Spleen (tissue), 11 donors: ENCODE data around the gene HMCN2. TPM values are rescaled to one million over a fixed set of nuclear protein-coding genes. Genes with fewer than 3 reads are reported as not detected.

Experiments
- DNase-seq: peaks from one replicate; pipeline ENCODE4 v3.0.0-alpha.2; 2020
- H3K27ac ChIP-seq, 8 donors: fragments of 200-600 bp; sonication (generic) in 7 of 8; 1 replicate in 4 of 8; 2 replicates in 4 of 8; pipeline versions ENCODE4 v1.5.0 to v1.8.0; 2016 to 2021; ENCODE audit warnings: inconsistent platforms in 4 of 8, mild to moderate bottlenecking in 4 of 8, moderate library complexity in 1 of 8
- H3K27me3 ChIP-seq, 7 donors: fragments of 200-600 bp; sonication (generic) in 6 of 7; replicated peaks in 1 of 7; 1 replicate in 4 of 7; 2 replicates in 3 of 7; pipeline versions ENCODE4 v1.5.0 to v1.8.0; 2016 to 2021; ENCODE audit warnings: inconsistent platforms in 3 of 7, mild to moderate bottlenecking in 1 of 7
- H3K36me3 ChIP-seq, 6 donors: fragments of 200-600 bp; sonication (generic) in 5 of 6; 1 replicate in 4 of 6; 2 replicates in 2 of 6; pipeline versions ENCODE4 v1.5.0 to v1.8.0; 2016 to 2021; ENCODE audit warnings: inconsistent platforms in 2 of 6
- H3K4me1 ChIP-seq, 6 donors: fragments of 200-600 bp; sonication (generic) in 5 of 6; 1 replicate in 3 of 6; 2 replicates in 3 of 6; pipeline versions ENCODE4 v1.5.0 to v1.8.0; 2016 to 2021; ENCODE audit warnings: inconsistent platforms in 3 of 6
- H3K4me3 ChIP-seq, 8 donors: fragments of 200-600 bp; sonication (generic) in 7 of 8; 1 replicate in 4 of 8; 2 replicates in 4 of 8; pipeline versions ENCODE4 v1.5.0 to v1.8.0; 2016 to 2021; ENCODE audit warnings: inconsistent platforms in 4 of 8, mild to moderate bottlenecking in 4 of 8, moderate library complexity in 2 of 8
- H3K9me3 ChIP-seq, 8 donors: fragments of 200-600 bp; sonication (generic) in 7 of 8; 1 replicate in 4 of 8; 2 replicates in 4 of 8; pipeline versions ENCODE4 v1.5.0 to v1.8.0; 2016 to 2021; ENCODE audit warnings: inconsistent platforms in 4 of 8
- POLR2A ChIP-seq, 3 donors: fragments of 450-650 bp; IDR thresholded peaks; one replicate each; pipeline ENCODE4 v1.5.1; 2017; ENCODE audit warnings: antibody characterized with exemption in 3 of 3, mild to moderate bottlenecking in 1 of 3
- POLR2AphosphoS5 ChIP-seq, 3 donors: sonication (generic); formaldehyde crosslinking; IDR thresholded peaks; one replicate each; pipeline ENCODE4 v1.5.1; 2017; ENCODE audit warnings: antibody characterized with exemption in 3 of 3
- WGBS, 5 donors: extraction: QIAGEN DNeasy Blood & Tissue Kit in 3 of 5; methylation state at CpG; one replicate each; pipeline versions ENCODE4 v1.1.5 to v1.1.7; 2013 to 2018; 5-methylcytosine and 5-hydroxymethylcytosine counted together
- intact Hi-C: fragments of 100-400 bp; cut with DNase I; formaldehyde crosslinking; loops from one replicate; pipeline ENCODE4 v1.15.0; 2023; ENCODE audit warnings: low total_unique reads
- polyA plus RNA-seq, 3 donors: library from polyadenylated mRNA; stranded (reverse); fragments of 200-250 nt; gene quantifications; one replicate each; pipeline ENCODE4 v1.2.1, GENCODE V29; 2013
- total RNA-seq, 7 donors: library from RNA; depleted of rRNA in 3 of 7; stranded (reverse); fragments of >200 nt in 3 of 7; fragmentation: NEBNext Ultra II Directional in 4 of 7; extraction: Animal tissue kit (Norgen Biotek cat#: 25700) in 4 of 7; gene quantifications; one replicate each; pipeline versions ENCODE4 v1.1.0 to v1.2.1, GENCODE V29; 2016 to 2021
- TF ChIP-seq, protein P1 (sequence below), 11 experiments: fragments of 200-600 bp in 7 of 11; fragments of 450-650 bp in 4 of 11; sonication (generic) in 4 of 11; IDR thresholded peaks in 8 of 11; conservative IDR thresholded peaks in 3 of 11; 1 replicate in 7 of 11; 2 replicates in 4 of 11; pipeline versions ENCODE4 v1.4.0 to v1.8.0; 2016 to 2021; ENCODE audit warnings: antibody characterized with exemption in 11 of 11, inconsistent platforms in 4 of 11, mild to moderate bottlenecking in 1 of 11
- donor health status: healthy with polysubstance abuse.
- donor health status: DM: no; HTN: no; CAD: no; lungs with moderate emphysema.
- donor health status: DM: no; HTN: no; CAD: no.
- donor health status: Bipolar disorder and iron deficiency.
- donor health status: healthy.
- donor health status: DM: no; HTN: no; CAD: no.
- donor health status: DM: yes; HTN: yes; CAD: no.

The HMCN2 gene
- total and polyA plus RNA-seq, 10 donors = 0.09 to 1.9 (median 0.73) TPM

DNA sequence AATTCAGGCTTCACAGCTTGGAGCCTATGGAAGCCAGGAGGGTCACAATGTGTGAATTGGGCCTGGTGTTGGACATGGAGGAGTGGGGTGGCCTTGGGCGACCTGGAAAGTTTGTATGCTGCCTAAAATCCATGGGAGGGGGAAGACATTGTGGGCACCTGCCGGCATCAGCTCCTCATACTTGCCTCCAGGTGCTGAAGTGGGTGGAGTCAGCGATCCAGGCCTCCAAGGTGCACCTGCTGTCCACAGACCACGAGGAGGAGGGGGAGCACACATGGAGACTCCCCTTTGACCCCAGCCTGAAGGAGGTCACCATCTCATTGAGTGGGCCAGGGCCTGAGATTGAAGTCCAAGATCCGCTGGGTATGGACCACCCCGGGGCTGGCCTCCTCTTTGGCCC lies 29.1 kb downstream of the HMCN2 start:
- TF ChIP-seq, protein P1, sequence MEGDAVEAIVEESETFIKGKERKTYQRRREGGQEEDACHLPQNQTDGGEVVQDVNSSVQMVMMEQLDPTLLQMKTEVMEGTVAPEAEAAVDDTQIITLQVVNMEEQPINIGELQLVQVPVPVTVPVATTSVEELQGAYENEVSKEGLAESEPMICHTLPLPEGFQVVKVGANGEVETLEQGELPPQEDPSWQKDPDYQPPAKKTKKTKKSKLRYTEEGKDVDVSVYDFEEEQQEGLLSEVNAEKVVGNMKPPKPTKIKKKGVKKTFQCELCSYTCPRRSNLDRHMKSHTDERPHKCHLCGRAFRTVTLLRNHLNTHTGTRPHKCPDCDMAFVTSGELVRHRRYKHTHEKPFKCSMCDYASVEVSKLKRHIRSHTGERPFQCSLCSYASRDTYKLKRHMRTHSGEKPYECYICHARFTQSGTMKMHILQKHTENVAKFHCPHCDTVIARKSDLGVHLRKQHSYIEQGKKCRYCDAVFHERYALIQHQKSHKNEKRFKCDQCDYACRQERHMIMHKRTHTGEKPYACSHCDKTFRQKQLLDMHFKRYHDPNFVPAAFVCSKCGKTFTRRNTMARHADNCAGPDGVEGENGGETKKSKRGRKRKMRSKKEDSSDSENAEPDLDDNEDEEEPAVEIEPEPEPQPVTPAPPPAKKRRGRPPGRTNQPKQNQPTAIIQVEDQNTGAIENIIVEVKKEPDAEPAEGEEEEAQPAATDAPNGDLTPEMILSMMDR (IDR thresholded peaks at IDR 0.05 in 8 of 11, conservative IDR thresholded peaks at IDR 0.05 in 3 of 11) = no peak
- no peak for TF ChIP-seq POLR2AphosphoS5 (IDR thresholded peaks at IDR 0.05)

DNA sequence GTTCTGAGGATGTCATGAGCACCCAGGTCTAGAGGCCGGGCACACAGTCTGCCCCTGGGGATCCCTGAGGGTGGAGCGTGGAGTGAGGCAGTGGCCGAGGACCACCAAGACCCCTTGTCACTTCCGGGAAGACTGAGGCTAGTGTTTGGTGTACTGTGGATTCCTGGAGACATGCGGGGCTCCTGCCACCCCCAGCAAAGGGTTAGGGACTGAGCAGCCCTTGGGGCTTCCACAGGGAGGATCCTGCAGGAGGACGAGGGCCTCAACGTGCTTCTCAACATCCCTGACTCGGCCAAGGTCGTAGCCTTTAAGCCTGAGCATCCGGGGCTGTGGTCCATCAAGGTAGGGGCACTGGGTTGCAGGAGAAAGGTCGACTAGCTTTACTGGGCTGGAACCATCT lies 29.9 kb downstream of the HMCN2 start:
- H3K27me3 ChIP-seq = peaks cover 0 to 70% (median 0%) of the 10 kb centered on the region in 7 donors
- DNase-seq = no peak
- no peaks in the 10 kb centered on the region for H3K36me3 ChIP-seq
- no peak for TF ChIP-seq POLR2A (IDR thresholded peaks at IDR 0.05)
- TF ChIP-seq, protein P1 (IDR thresholded peaks at IDR 0.05 in 8 of 11, conservative IDR thresholded peaks at IDR 0.05 in 3 of 11) = no peak
- intact Hi-C loops = no loop called here
- H3K27ac ChIP-seq = no peak overlapping the region
- H3K4me1 ChIP-seq = no peaks in the 10 kb centered on the region
- WGBS, 5 donors = 52 to 76% (median 70%) methylated on average over 7 to 11 of the region's 11 CpGs
- no peaks in the 10 kb centered on the region for H3K9me3 ChIP-seq
- H3K4me3 ChIP-seq = no peak overlapping the region

More for the DNA sequence above, 29.1 kb downstream of the HMCN2 start:
- intact Hi-C loops = no loop called here
- peaks cover 0 to 75% (median 0%) of the 10 kb centered on the region in 7 donors for H3K27me3 ChIP-seq
- peaks cover 0 to 5% (median 0%) of the 10 kb centered on the region in 6 donors for H3K4me1 ChIP-seq
- WGBS, 5 donors = 65 to 87% (median 79%) methylated on average over 6 of the region's 6 CpGs
- H3K4me3 ChIP-seq = no peak overlapping the region
- H3K27ac ChIP-seq = no peak overlapping the region
- H3K9me3 ChIP-seq = no peaks in the 10 kb centered on the region
- DNase-seq = no peak
- no peaks in the 10 kb centered on the region for H3K36me3 ChIP-seq

DNA sequence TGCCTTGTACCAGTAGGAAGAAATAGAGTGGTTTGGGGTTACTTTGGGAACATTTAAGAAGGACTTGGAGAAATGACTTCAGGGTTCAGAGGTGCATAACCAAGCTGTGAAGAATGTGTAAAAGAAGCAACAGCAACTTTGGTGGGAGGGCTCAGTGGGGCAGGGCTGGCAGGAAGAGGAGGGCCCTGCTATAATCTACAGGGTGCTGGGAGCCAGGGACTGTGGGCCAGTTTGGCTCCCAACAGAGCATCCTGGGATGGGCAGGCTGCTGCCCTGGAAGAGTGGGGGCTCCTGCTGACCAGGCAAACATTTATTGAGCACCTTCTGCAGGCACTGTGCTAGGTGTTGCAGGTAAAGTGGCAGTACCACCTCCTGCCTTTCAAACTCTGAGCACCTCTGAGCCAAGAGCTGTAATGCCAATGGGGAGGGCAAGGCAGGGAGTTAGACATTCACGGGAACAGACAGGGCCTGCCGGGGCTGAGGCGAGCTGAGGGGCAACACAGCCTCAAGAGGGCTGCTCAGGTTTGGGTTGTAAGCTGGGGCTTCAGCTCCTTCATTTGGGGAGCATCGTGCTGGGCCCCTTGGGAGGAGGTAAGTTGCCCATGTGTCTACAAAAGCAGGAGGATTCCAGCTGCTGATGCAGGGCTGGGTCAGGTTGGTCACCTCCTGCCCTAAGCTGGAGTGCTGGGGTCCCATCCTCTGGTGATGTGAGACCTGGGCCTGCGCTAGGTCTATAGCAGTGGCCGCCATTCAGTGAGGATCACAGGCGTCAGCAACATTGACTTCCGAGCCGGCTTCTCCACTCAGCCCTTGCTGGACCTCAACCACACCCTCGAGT lies 30.6 kb downstream of the HMCN2 start:
- WGBS, 5 donors = 81 to 89% (median 84%) methylated on average over 7 to 10 of the region's 10 CpGs
- H3K36me3 ChIP-seq = no peaks in the 10 kb centered on the region
- TF ChIP-seq, protein P1 (IDR thresholded peaks at IDR 0.05 in 8 of 11, conservative IDR thresholded peaks at IDR 0.05 in 3 of 11) = no peak
- TF ChIP-seq POLR2A (IDR thresholded peaks at IDR 0.05) (no peak), POLR2AphosphoS5 (IDR thresholded peaks at IDR 0.05) (no peak)
- no peaks in the 10 kb centered on the region for H3K4me1 ChIP-seq
- intact Hi-C loops = no loop called here
- H3K9me3 ChIP-seq = no peaks in the 10 kb centered on the region
- no peak overlapping the region for H3K4me3 ChIP-seq
- peaks cover 0 to 77% (median 0%) of the 10 kb centered on the region in 7 donors for H3K27me3 ChIP-seq
- H3K27ac ChIP-seq = no peak overlapping the region
- no peak for DNase-seq

DNA sequence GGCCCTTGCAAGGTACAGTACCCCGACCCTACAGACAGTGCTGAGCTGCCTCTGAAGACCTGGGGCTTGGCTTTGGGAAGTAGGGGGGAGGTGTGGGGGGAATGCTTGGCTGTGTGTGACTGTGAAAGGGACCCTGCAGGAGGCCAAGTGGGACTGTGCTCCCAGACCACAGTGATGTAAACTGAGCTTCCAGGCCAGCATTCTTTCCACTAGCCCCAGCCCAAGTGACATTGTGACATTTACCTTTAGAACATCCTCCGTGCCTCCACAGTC lies 31.2 kb downstream of the HMCN2 start:
- intact Hi-C loops = no loop called here
- Histone ChIP-seq H3K27me3 (peaks cover 0 to 82% (median 0%) of the 10 kb centered on the region in 7 donors), H3K27ac (no peak overlapping the region), H3K36me3 (no peaks in the 10 kb centered on the region), H3K9me3 (no peaks in the 10 kb centered on the region), H3K4me1 (no peaks in the 10 kb centered on the region), H3K4me3 (no peak overlapping the region)
- TF ChIP-seq, protein P1 (IDR thresholded peaks at IDR 0.05 in 8 of 11, conservative IDR thresholded peaks at IDR 0.05 in 3 of 11) = no peak
- TF ChIP-seq POLR2AphosphoS5 (IDR thresholded peaks at IDR 0.05) (no peak), POLR2A (IDR thresholded peaks at IDR 0.05) (no peak)
- DNase-seq = no peak
- 59 to 91% (median 84%) methylated on average over 1 to 2 of the region's 2 CpGs for WGBS, 5 donors
